ENCODE measurements around the gene MIPOL1. TPM values are rescaled to one million over a fixed set of nuclear protein-coding genes. Genes with fewer than 3 reads are reported as not detected.

Gene MIPOL1
- total and polyA plus RNA-seq, 2 donors (not counting 3 experiments of a cell fraction or from before 2014, with no cell fraction given): 3.4 to 33.5 TPM

GRCh38 chr14:37601865-37602264 lies 404.1 kb downstream of the MIPOL1 start:
- no peak overlapping the region for H3K4me2 ChIP-seq (ENCODE audit: insufficient read depth, low read length)
- no peak overlapping the region for H2AFZ ChIP-seq (ENCODE audit: low read depth, low read length)
- intact Hi-C loops (cut with micrococcal nuclease) (no loop called here), dilution Hi-C loops (cut with MboI; ENCODE audit: extremely low pct_ligation_motif_present, low sequenced_read_pairs) (no loop called here)
- no peaks in the 10 kb centered on the region for H3K9me1 ChIP-seq (replicated peaks; ENCODE audit: control insufficient read depth, extremely low read depth, insufficient read depth, low read length)
- H3K79me2 ChIP-seq (ENCODE audit: control insufficient read depth, insufficient read depth, low read length): no peaks in the 10 kb centered on the region
- TF ChIP-seq MYC (IDR thresholded peaks at IDR 0.05; ENCODE audit: low read depth, low read length): no peak
- peak; percentile 36 for TF ChIP-seq EZH2 (IDR thresholded peaks at IDR 0.05; ENCODE audit: borderline replicate concordance, low read depth, low read length, severe bottlenecking)
- no peaks in the 10 kb centered on the region for H3K9me3 ChIP-seq (replicated peaks; ENCODE audit: control insufficient read depth, insufficient read depth, low read length)
- no peaks in the 10 kb centered on the region for H4K20me1 ChIP-seq (replicated peaks; ENCODE audit: control insufficient read depth, extremely low read depth, insufficient read depth, low read length)
- ChIA-PET CTCF (no interaction called here), POLR2A (no interaction called here)
- no peak overlapping the region for H3K9ac ChIP-seq (replicated peaks; ENCODE audit: extremely low read depth, insufficient read depth, low read length)
- peaks cover 88 to 100% of the 10 kb centered on the region in 2 experiments for H3K27me3 ChIP-seq (ENCODE audit: control insufficient read depth in 2 of 2, insufficient read depth in 2 of 2, low read length in 2 of 2)
- FAIRE-seq (no peak), DNase-seq (ENCODE audit: low read depth, low spot score) (no peak)
- H3K27ac ChIP-seq (ENCODE audit: insufficient read depth, low read depth, low read length): no peak overlapping the region
- BruUV-seq (replicated peaks): no TSS peak
- H3K36me3 ChIP-seq (ENCODE audit: control insufficient read depth in 2 of 2, extremely low read depth in 1 of 2, insufficient read depth in 2 of 2, low read length in 2 of 2): no peaks in the 10 kb centered on the region
- no peak overlapping the region for H3K4me3 ChIP-seq (replicated peaks in 1 of 3; ENCODE audit: insufficient read depth in 1 of 3, low read depth in 1 of 3, low read length in 3 of 3)
- peaks cover 4% of the 10 kb centered on the region for H3K4me1 ChIP-seq (ENCODE audit: control insufficient read depth, extremely low read depth, insufficient read depth, low read length)

Small RNA genes lying within 50 kb of the gene (small RNA-seq; reads per million reads assigned to genes)
- not detected for gene RNU6-273P (ENCODE audit: insufficient read depth, insufficient read length, low read depth, low replicate concordance)
- gene RNU6-886P (ENCODE audit: insufficient read depth, insufficient read length, low read depth, low replicate concordance): 2.6 reads per million, percentile 12 among the genes with 10 or more reads in this experiment

Other genes starting within 250 kb of the MIPOL1 start
- gene SLC25A21, start 25.3 kb upstream of the MIPOL1 start, total RNA-seq: 0.92 and 1.4 TPM in 2 replicates
- 0.98 and 4.0 TPM in 2 replicates for gene SLC25A21, start 25.3 kb upstream of the MIPOL1 start, polyA plus RNA-seq